ENCODE data around the gene RIPK4.

The RIPK4 gene

DNA sequence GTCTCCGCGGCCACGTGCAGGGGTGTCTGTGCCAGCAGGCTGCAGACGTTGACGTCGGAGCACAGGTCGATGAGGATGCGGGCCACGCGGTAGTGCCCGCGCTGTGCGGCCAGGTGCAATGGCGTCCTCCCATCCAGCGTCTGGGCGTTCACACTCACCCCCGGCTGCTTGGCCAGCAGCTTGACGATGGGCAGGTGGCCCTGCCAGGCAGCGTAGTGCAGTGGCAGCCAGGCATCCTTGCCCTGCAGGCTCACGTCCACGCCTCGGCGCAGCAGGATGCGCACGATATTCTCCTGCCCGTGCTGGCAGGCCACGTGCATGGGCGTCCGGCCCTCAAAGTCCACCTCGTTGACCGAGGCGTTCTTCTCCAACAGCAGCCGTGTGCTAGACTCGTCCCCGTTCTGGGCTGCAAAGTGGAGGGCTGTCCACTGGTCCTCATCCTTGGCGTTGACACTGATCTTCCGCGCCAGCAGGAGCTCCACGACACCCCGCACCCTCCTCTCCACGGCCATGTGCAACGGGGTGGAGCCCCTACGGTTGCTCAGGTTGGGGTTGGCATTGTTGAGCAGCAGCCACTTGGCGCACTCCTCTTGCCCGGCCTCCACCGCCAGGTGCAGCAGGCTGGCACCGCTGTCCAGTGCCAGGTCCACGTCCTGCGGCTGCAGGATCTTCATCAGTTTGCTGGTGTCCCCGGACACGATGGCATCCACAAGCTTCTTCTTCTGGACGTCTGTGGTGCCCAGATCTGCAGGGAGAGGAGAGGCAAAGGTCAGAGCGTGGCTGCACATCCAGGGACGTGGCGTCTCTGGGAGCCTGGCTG, 25.4 kb downstream of the RIPK4 start:
- peaks cover 7% of the 10 kb centered on the region for H3K4me1 ChIP-seq
- peaks cover 19% of the 10 kb centered on the region for H3K9me3 ChIP-seq
- H3K27me3 ChIP-seq, result no peaks in the 10 kb centered on the region
- no peak overlapping the region for H3K27ac ChIP-seq
- H3K9ac ChIP-seq, result no peak overlapping the region
- no peak for TF ChIP-seq Cebpa-rat (IDR thresholded peaks at IDR 0.05)
- no peak overlapping the region for H3K4me2 ChIP-seq
- H4K20me1 ChIP-seq, result no peaks in the 10 kb centered on the region
- H3K4me3 ChIP-seq, result no peak overlapping the region
- no peaks in the 10 kb centered on the region for H3K36me3 ChIP-seq

DNA sequence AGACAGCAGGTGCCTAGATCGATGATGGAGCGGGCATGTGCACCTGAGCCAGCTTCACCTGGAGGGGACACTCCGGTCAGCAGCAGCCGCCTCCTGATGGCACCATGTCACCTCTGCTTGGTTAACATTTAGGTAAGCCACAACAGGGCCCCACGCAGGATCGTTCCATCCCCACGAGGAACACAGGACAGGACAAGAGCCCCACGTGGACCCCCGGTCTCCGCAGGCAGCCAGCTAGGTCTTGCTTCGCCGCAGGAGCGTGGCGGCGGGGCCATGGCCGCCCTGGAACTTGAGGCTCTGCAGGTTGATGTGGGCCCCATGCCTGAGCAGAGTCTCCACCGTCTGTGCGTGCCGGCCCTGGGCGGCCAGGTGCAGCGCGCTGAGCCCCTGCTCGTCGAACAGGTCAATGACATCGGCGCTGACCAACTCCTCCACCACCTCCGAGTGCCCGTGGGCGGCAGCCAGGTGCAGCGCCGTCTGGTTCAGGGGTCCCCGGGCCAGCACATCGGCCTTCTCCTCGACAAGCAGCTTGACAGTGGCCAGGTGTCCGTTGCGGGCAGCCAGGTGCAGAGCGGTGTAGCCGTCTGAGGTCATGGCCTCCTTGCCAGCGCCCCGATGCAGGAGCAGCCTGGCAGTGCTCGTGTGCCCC, 26.1 kb downstream of the RIPK4 start:
- H4K20me1 ChIP-seq, result no peaks in the 10 kb centered on the region
- no peak overlapping the region for H3K9ac ChIP-seq
- H3K4me2 ChIP-seq, result no peak overlapping the region
- no peak for TF ChIP-seq Cebpa-rat (IDR thresholded peaks at IDR 0.05)
- no peak overlapping the region for H3K4me3 ChIP-seq
- no peaks in the 10 kb centered on the region for H3K4me1 ChIP-seq
- no peak overlapping the region for H3K27ac ChIP-seq
- H3K27me3 ChIP-seq, result no peaks in the 10 kb centered on the region
- H3K36me3 ChIP-seq, result no peaks in the 10 kb centered on the region
- H3K9me3 ChIP-seq, result peaks cover 23% of the 10 kb centered on the region

DNA sequence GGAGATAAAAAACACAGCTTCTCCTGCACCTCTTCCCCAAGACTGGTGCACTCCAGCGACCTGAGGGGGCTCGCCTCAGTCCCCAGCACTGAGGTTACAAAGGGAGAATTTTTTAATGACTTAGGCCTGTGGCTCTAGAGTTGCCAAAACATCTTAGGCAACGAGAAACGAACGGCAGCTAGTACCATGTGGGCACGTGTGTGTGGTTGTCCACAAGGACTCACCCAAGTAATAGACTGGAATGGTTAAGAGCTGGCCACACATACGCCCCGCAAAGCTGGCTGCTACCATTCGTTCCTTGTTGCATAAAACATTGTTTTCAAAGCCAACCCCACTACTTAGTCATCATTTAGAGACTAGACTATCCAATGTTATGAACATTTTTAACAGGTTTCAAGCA, 26.9 kb downstream of the RIPK4 start:
- Histone ChIP-seq H3K27ac (no peak overlapping the region), H3K4me3 (no peak overlapping the region), H4K20me1 (no peaks in the 10 kb centered on the region), H3K27me3 (no peaks in the 10 kb centered on the region), H3K9me3 (peaks cover 23% of the 10 kb centered on the region), H3K9ac (no peak overlapping the region), H3K36me3 (no peaks in the 10 kb centered on the region), H3K4me2 (no peak overlapping the region), H3K4me1 (no peaks in the 10 kb centered on the region)
- no peak for TF ChIP-seq Cebpa-rat (IDR thresholded peaks at IDR 0.05)

DNA sequence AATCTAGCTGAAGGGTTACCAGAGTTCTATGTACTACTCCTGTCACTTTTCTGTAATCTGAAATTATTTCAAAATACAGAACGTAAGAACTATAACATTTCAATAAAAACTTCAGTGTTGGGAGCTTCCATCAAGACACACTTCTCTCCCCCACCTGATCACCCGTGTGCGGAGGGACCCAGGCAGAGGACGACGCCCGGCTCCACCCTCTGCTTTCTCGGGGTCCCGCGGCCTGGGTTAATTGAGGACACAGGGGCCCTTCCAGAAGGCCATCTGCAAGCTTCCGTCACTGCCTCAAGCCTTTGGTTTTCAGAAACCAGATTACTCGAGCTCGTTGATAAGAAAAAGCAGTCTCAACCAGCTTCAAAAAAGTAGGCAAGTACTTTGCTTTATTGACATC, 27.8 kb downstream of the RIPK4 start:
- TF ChIP-seq Cebpa-rat (IDR thresholded peaks at IDR 0.05), result no peak

DNA sequence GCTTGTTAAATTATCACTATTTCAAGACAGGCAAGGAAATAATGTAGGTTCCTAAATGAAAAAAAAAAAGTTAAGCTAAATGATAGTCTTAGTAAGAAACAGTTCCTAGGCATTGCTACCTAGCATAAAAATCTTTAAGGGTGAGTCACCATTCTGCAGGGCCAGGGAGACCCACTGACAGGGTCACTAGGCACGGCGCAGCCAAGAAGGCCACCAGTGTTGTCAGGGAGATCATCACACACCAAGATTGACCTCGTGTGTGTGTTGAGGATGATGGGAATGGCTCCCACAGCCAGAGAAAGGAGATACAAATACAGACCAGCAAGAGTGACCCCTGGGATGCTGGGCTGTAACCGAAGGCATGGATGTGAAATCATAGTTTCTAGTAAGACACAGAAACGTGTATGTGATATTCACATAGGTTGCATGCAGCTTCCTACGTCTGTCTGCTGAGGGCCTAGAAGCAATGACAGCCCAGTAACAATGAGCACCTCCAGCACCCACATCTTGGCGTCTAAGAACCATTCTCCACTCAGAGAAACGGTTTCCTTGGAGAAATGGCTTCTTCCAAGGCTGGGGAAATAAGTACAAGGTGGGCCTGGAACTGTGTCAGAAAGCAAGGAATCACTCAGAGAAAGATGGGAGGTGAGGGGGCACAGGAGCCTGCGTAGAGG, 29.1 kb downstream of the RIPK4 start:
- no peaks in the 10 kb centered on the region for H3K36me3 ChIP-seq
- peaks cover 7% of the 10 kb centered on the region for H3K4me1 ChIP-seq
- H3K4me3 ChIP-seq, result no peak overlapping the region
- no peaks in the 10 kb centered on the region for H3K27me3 ChIP-seq
- peaks cover 34% of the 10 kb centered on the region for H3K9me3 ChIP-seq
- TF ChIP-seq Cebpa-rat (IDR thresholded peaks at IDR 0.05), result no peak
- no peaks in the 10 kb centered on the region for H4K20me1 ChIP-seq
- no peak overlapping the region for H3K9ac ChIP-seq
- H3K4me2 ChIP-seq, result no peak overlapping the region
- no peak overlapping the region for H3K27ac ChIP-seq

More for the DNA sequence above, 27.8 kb downstream of the RIPK4 start:
- no peaks in the 10 kb centered on the region for H3K27me3 ChIP-seq
- H3K27ac ChIP-seq, result no peak overlapping the region
- H3K4me1 ChIP-seq, result peaks cover 6% of the 10 kb centered on the region
- H3K9me3 ChIP-seq, result peaks cover 23% of the 10 kb centered on the region
- no peaks in the 10 kb centered on the region for H4K20me1 ChIP-seq
- H3K36me3 ChIP-seq, result no peaks in the 10 kb centered on the region
- H3K4me2 ChIP-seq, result no peak overlapping the region
- no peak overlapping the region for H3K4me3 ChIP-seq
- H3K9ac ChIP-seq, result no peak overlapping the region

DNA sequence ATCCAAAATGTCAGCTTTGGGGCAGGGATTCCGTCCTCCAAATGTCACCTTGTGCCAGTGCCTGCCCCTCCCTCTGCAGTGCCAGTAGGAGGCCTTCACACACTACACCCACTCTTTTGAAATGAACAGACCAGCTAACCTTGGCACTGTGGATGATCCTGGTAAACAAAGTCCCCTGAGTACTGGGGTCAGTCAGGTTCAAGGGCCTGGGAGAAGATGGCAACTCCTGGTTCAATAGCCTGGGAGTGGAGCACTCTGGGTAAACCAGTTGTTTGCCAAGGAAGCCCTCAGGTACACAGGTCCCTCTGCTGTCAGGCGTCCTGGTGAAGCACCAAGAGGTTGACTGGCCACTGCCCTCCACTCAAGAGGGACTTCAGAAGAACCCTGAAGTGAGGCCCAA, 30.4 kb downstream of the RIPK4 start:
- Histone ChIP-seq H3K36me3 (no peaks in the 10 kb centered on the region), H4K20me1 (no peaks in the 10 kb centered on the region), H3K9me3 (peaks cover 46% of the 10 kb centered on the region), H3K9ac (no peak overlapping the region), H3K27ac (no peak overlapping the region), H3K4me2 (no peak overlapping the region), H3K27me3 (no peaks in the 10 kb centered on the region), H3K4me3 (no peak overlapping the region), H3K4me1 (peaks cover 7% of the 10 kb centered on the region)
- TF ChIP-seq Cebpa-rat (IDR thresholded peaks at IDR 0.05), result no peak

DNA sequence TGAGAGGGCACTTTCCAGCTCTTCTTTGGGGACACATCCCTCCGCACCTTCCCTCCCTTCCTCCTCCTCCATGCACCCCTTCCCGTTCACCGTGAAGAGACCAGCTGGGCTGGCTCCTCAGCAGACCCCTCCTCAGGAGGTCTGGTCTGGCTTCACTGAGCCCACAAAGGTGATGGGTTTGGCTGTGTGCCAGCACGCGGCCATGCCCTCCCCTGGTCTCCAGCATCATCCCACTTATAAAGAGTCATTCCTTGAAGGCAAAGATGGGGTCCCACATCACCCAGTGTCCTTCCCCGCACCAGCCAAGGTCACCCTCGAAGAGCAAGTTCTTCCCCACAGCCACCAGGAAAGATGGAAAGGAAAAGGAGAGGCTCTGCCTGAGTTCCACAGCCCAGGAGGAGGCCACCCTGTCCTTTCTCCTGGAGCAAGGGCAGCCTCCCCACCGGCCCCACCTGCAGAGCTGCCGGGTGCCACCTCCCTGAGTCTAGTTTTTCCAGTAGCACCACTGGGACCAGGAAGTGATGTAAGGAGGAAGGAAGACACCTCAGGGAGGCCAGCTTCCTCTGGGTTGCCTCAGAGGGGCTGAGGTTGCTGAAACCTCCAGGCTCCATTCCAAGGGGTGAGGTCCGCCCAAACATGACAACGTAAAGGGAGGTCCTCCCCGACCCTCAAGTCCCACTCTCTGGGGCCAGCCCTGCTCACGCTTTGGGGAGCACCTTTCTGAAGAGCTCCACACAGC, 32.7 kb downstream of the RIPK4 start:
- Histone ChIP-seq H3K4me3 (no peak overlapping the region), H3K27me3 (no peaks in the 10 kb centered on the region), H4K20me1 (no peaks in the 10 kb centered on the region), H3K9me3 (peaks cover 46% of the 10 kb centered on the region), H3K4me1 (peaks cover 7% of the 10 kb centered on the region), H3K9ac (no peak overlapping the region), H3K4me2 (peak overlapping the region; percentile 35), H3K27ac (no peak overlapping the region), H3K36me3 (no peaks in the 10 kb centered on the region)
- TF ChIP-seq Cebpa-rat (IDR thresholded peaks at IDR 0.05), result no peak

DNA sequence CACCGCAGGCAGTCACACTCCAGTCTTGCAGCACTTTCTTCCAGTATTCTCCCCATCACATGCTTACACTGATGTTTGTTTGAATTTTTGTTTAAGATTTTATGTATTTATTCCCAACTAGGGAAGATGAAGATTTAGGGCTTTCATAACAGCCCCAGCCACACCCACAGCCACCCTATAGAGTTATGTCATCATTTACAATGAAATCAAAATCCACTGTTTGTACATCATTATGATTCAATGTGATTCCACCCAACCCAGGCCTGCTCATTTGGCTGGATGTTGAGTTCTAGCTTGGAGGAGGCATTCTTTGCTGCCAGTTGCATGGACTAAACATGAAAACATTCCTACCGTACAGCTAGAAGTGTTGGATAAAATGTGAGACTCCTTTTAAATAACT, 35.8 kb downstream of the RIPK4 start:
- Histone ChIP-seq H3K4me2 (no peak overlapping the region), H3K9ac (no peak overlapping the region), H4K20me1 (no peaks in the 10 kb centered on the region), H3K4me1 (peaks cover 33% of the 10 kb centered on the region), H3K27me3 (peaks cover 9% of the 10 kb centered on the region), H3K4me3 (no peak overlapping the region), H3K9me3 (peaks cover 24% of the 10 kb centered on the region), H3K27ac (no peak overlapping the region), H3K36me3 (no peaks in the 10 kb centered on the region)
- TF ChIP-seq Cebpa-rat (IDR thresholded peaks at IDR 0.05), result no peak

DNA sequence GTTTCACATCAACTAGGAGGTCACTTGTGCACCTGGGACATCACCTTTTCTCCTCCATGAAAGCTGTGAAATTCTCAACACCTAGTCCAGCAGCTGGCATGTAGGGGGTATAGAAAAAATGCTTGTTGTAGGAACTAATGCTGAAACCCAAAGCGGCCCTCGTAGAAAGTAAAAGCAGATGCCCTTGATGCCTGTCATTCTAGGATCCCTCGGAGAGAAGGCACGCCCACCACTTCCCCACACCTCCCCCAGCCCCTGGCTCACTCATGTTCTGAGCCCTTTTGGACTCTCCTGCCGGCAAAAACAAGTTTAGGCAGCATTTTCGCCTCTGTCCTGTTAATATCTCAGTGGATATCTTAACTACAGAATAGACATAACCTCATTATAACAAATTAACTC, 36.5 kb downstream of the RIPK4 start:
- H3K4me2 ChIP-seq, result no peak overlapping the region
- H3K36me3 ChIP-seq, result no peaks in the 10 kb centered on the region
- no peak for TF ChIP-seq Cebpa-rat (IDR thresholded peaks at IDR 0.05)
- peaks cover 36% of the 10 kb centered on the region for H3K4me1 ChIP-seq
- no peak overlapping the region for H3K4me3 ChIP-seq
- H3K27me3 ChIP-seq, result peaks cover 17% of the 10 kb centered on the region
- H3K9me3 ChIP-seq, result peaks cover 24% of the 10 kb centered on the region
- H4K20me1 ChIP-seq, result no peaks in the 10 kb centered on the region
- H3K9ac ChIP-seq, result no peak overlapping the region
- H3K27ac ChIP-seq, result no peak overlapping the region
